HEK293 (cell line): Measurements from ENCODE around the gene SMIM38.
A peak's percentile ranks its signal among the peaks of the same experiment; 100 is the strongest.

Experiments used
- AEBP2 ChIP-seq: fragments of 450-650 bp; formaldehyde crosslinking; IDR thresholded peaks from 2 replicates; pipeline ENCODE4 v1.5.1; 2016; ENCODE audit warnings: missing biosample characterization, missing genetic modification characterization, borderline replicate concordance
- BCL11B ChIP-seq: fragments of 450-650 bp; formaldehyde crosslinking; IDR thresholded peaks from 2 replicates; pipeline ENCODE4 v1.5.1; 2016; ENCODE audit warnings: low read depth, missing biosample characterization, missing genetic modification characterization
- GLIS1 ChIP-seq: fragments of 450-650 bp; formaldehyde crosslinking; IDR thresholded peaks from 2 replicates; pipeline ENCODE4 v1.5.1; 2016; ENCODE audit warnings: missing biosample characterization, missing genetic modification characterization
- SP3 ChIP-seq: fragments of 450-650 bp; formaldehyde crosslinking; IDR thresholded peaks from 2 replicates; pipeline ENCODE4 v1.5.1; 2016; ENCODE audit warnings: missing biosample characterization, missing genetic modification characterization
- WT1 ChIP-seq: fragments of 450-650 bp; formaldehyde crosslinking; IDR thresholded peaks from 2 replicates; pipeline ENCODE4 v1.5.1; 2016; ENCODE audit warnings: missing biosample characterization, missing genetic modification characterization
- YY2 ChIP-seq: fragments of 450-650 bp; formaldehyde crosslinking; IDR thresholded peaks from 2 replicates; pipeline ENCODE4 v1.5.1; 2016; ENCODE audit warnings: missing biosample characterization, missing genetic modification characterization
- ZBTB20 ChIP-seq: fragments of 450-650 bp; formaldehyde crosslinking; IDR thresholded peaks from 2 replicates; pipeline ENCODE4 v1.5.1; 2016; ENCODE audit warnings: missing biosample characterization, missing genetic modification characterization
- ZBTB21 ChIP-seq: fragments of 450-650 bp; formaldehyde crosslinking; IDR thresholded peaks from 2 replicates; pipeline ENCODE4 v1.5.1; 2017; ENCODE audit warnings: missing biosample characterization, missing genetic modification characterization
- ZBTB8A ChIP-seq: fragments of 450-650 bp; formaldehyde crosslinking; IDR thresholded peaks from 2 replicates; pipeline ENCODE4 v1.5.1; 2016; ENCODE audit warnings: missing biosample characterization, missing genetic modification characterization
- ZEB2 ChIP-seq: fragments of 450-650 bp; formaldehyde crosslinking; IDR thresholded peaks from 2 replicates; pipeline ENCODE4 v1.5.1; 2016; ENCODE audit warnings: missing biosample characterization, missing genetic modification characterization
- ZIC2 ChIP-seq: fragments of 450-650 bp; formaldehyde crosslinking; IDR thresholded peaks from 2 replicates; pipeline ENCODE4 v1.5.1; 2016; ENCODE audit warnings: missing biosample characterization, missing genetic modification characterization
- ZNF112 ChIP-seq: fragments of 450-650 bp; formaldehyde crosslinking; IDR thresholded peaks from 2 replicates; pipeline ENCODE4 v1.5.0; 2017; ENCODE audit warnings: missing biosample characterization, missing genetic modification characterization
- ZNF133 ChIP-seq: fragments of 450-650 bp; formaldehyde crosslinking; IDR thresholded peaks from 2 replicates; pipeline ENCODE4 v1.5.1; 2016; ENCODE audit warnings: missing biosample characterization, missing genetic modification characterization
- ZNF138 ChIP-seq: fragments of 450-650 bp; formaldehyde crosslinking; IDR thresholded peaks from 2 replicates; pipeline ENCODE4 v1.5.1; 2016; ENCODE audit warnings: missing biosample characterization, missing genetic modification characterization, borderline replicate concordance
- ZNF146 ChIP-seq: fragments of 450-650 bp; formaldehyde crosslinking; IDR thresholded peaks from 2 replicates; pipeline ENCODE4 v1.5.1; 2016; ENCODE audit warnings: missing biosample characterization, missing genetic modification characterization
- ZNF341 ChIP-seq: fragments of 450-650 bp; formaldehyde crosslinking; IDR thresholded peaks from 2 replicates; pipeline ENCODE4; 2016; ENCODE audit warnings: low read depth, missing biosample characterization, missing genetic modification characterization
- ZNF37A ChIP-seq: fragments of 450-650 bp; IDR thresholded peaks from 2 replicates; pipeline ENCODE4 v1.5.1; 2018; ENCODE audit warnings: missing biosample characterization, missing genetic modification characterization
- ZNF398 ChIP-seq: fragments of 450-650 bp; formaldehyde crosslinking; IDR thresholded peaks from 2 replicates; pipeline ENCODE4 v1.5.1; 2017; ENCODE audit warnings: missing biosample characterization, missing genetic modification characterization
- ZNF585B ChIP-seq: fragments of 450-650 bp; formaldehyde crosslinking; IDR thresholded peaks from 2 replicates; pipeline ENCODE4 v1.5.1; 2016; ENCODE audit warnings: missing biosample characterization, missing genetic modification characterization
- ZNF596 ChIP-seq: fragments of 450-650 bp; IDR thresholded peaks from 2 replicates; pipeline ENCODE4 v1.5.0; 2018; ENCODE audit warnings: missing biosample characterization, mild to moderate bottlenecking, missing genetic modification characterization, moderate library complexity
- ZNF610 ChIP-seq: fragments of 450-650 bp; formaldehyde crosslinking; IDR thresholded peaks from 2 replicates; pipeline ENCODE4 v1.5.1; 2016; ENCODE audit warnings: missing biosample characterization, missing genetic modification characterization, borderline replicate concordance
- ZNF624 ChIP-seq: fragments of 450-650 bp; formaldehyde crosslinking; IDR thresholded peaks from 2 replicates; pipeline ENCODE4 v1.5.1; 2017; ENCODE audit warnings: missing biosample characterization, missing genetic modification characterization
- ZNF639 ChIP-seq: fragments of 450-650 bp; formaldehyde crosslinking; IDR thresholded peaks from 2 replicates; pipeline ENCODE4 v1.5.1; 2016; ENCODE audit warnings: missing biosample characterization, missing genetic modification characterization
- ZNF654 ChIP-seq: fragments of 450-650 bp; formaldehyde crosslinking; IDR thresholded peaks from 2 replicates; pipeline ENCODE4 v1.5.1; 2016; ENCODE audit warnings: low read depth, missing biosample characterization, missing genetic modification characterization
- ZNF664 ChIP-seq: fragments of 450-650 bp; formaldehyde crosslinking; IDR thresholded peaks from 2 replicates; pipeline ENCODE4 v1.5.1; 2016; ENCODE audit warnings: missing biosample characterization, missing genetic modification characterization
- ZNF707 ChIP-seq: fragments of 450-650 bp; formaldehyde crosslinking; IDR thresholded peaks from 2 replicates; pipeline ENCODE4 v1.5.1; 2016; ENCODE audit warnings: missing biosample characterization, missing genetic modification characterization
- ZNF76 ChIP-seq: fragments of 450-650 bp; formaldehyde crosslinking; IDR thresholded peaks from 2 replicates; pipeline ENCODE4; 2016; ENCODE audit warnings: low read depth, missing biosample characterization, missing genetic modification characterization, borderline replicate concordance
- ZNF776 ChIP-seq: fragments of 450-650 bp; formaldehyde crosslinking; IDR thresholded peaks from 2 replicates; pipeline ENCODE4 v1.5.0; 2017; ENCODE audit warnings: missing biosample characterization, missing genetic modification characterization, borderline replicate concordance
- ZNF777 ChIP-seq: fragments of 450-650 bp; formaldehyde crosslinking; IDR thresholded peaks from 2 replicates; pipeline ENCODE4 v1.5.1; 2017; ENCODE audit warnings: missing biosample characterization, missing genetic modification characterization, borderline replicate concordance
- ZSCAN23 ChIP-seq: fragments of 450-650 bp; formaldehyde crosslinking; IDR thresholded peaks from 2 replicates; pipeline ENCODE4 v1.5.1; 2016; ENCODE audit warnings: missing biosample characterization, missing genetic modification characterization
- ZSCAN5A ChIP-seq: fragments of 450-650 bp; formaldehyde crosslinking; IDR thresholded peaks from 2 replicates; pipeline ENCODE4 v1.5.1; 2016; ENCODE audit warnings: missing biosample characterization, missing genetic modification characterization
- TF ChIP-seq, protein P1 (sequence below): fragments of 450-650 bp; formaldehyde crosslinking; IDR thresholded peaks from 2 replicates; pipeline ENCODE4 v1.5.1; 2016; ENCODE audit warnings: missing biosample characterization, missing genetic modification characterization, low read depth
- TF ChIP-seq, protein P2 (sequence below): fragments of 450-650 bp; formaldehyde crosslinking; IDR thresholded peaks from 2 replicates; pipeline ENCODE4 v1.5.1; 2016; ENCODE audit warnings: missing biosample characterization, missing genetic modification characterization

SMIM38 gene

GRCh38 chr11:69122630-69123431, 32.9 kb upstream of the SMIM38 start (continued):
- TF ChIP-seq, protein P1, sequence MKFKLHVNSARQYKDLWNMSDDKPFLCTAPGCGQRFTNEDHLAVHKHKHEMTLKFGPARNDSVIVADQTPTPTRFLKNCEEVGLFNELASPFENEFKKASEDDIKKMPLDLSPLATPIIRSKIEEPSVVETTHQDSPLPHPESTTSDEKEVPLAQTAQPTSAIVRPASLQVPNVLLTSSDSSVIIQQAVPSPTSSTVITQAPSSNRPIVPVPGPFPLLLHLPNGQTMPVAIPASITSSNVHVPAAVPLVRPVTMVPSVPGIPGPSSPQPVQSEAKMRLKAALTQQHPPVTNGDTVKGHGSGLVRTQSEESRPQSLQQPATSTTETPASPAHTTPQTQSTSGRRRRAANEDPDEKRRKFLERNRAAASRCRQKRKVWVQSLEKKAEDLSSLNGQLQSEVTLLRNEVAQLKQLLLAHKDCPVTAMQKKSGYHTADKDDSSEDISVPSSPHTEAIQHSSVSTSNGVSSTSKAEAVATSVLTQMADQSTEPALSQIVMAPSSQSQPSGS (tag by site-specific recombination), result no peak
- no peak for TF ChIP-seq ZNF76 (tag by site-specific recombination)
- no peak for TF ChIP-seq ZNF133 (tag by site-specific recombination)
- no peak for TF ChIP-seq ZBTB20 (tag by site-specific recombination)
- TF ChIP-seq ZEB2 (tag by site-specific recombination), result peak; percentile 42; the same call in 1 of the 2 replicates
- TF ChIP-seq ZNF610 (tag by site-specific recombination), result no peak
- no peak for TF ChIP-seq ZNF596 (tag by site-specific recombination)
- no peak for TF ChIP-seq YY2 (tag by site-specific recombination)
- TF ChIP-seq ZNF777 (tag by site-specific recombination), result no peak
- TF ChIP-seq WT1 (tag by site-specific recombination), result peak; percentile 63; the same call in 1 of the 2 replicates
- no peak for TF ChIP-seq ZNF112 (tag by site-specific recombination)
- TF ChIP-seq ZNF707 (tag by site-specific recombination), result no peak
- TF ChIP-seq ZNF146 (tag by site-specific recombination), result no peak
- TF ChIP-seq ZNF37A (tag by site-specific recombination), result no peak
- no peak for TF ChIP-seq ZNF585B
- no peak for TF ChIP-seq ZNF664
- TF ChIP-seq BCL11B (tag by site-specific recombination), result no peak
- TF ChIP-seq ZBTB8A, result no peak
- peak; percentile 88 for TF ChIP-seq GLIS1 (tag by site-specific recombination)
- no peak for TF ChIP-seq ZNF398 (tag by site-specific recombination)
- TF ChIP-seq SP3, result peak; percentile 30; the same call in 1 of the 2 replicates
- peak; percentile 82 for TF ChIP-seq ZBTB21 (tag by site-specific recombination)
- no peak for TF ChIP-seq AEBP2
- no peak for TF ChIP-seq ZSCAN5A (tag by site-specific recombination)
- TF ChIP-seq ZNF624 (tag by site-specific recombination), result no peak
- no peak for TF ChIP-seq ZSCAN23 (tag by site-specific recombination)
- no peak for TF ChIP-seq ZNF639
- TF ChIP-seq ZIC2 (tag by site-specific recombination), result peak; percentile 92
- TF ChIP-seq ZNF654 (tag by site-specific recombination), result no peak
- TF ChIP-seq ZNF776 (tag by site-specific recombination), result no peak
- TF ChIP-seq ZNF138, result no peak
- TF ChIP-seq, protein P2, sequence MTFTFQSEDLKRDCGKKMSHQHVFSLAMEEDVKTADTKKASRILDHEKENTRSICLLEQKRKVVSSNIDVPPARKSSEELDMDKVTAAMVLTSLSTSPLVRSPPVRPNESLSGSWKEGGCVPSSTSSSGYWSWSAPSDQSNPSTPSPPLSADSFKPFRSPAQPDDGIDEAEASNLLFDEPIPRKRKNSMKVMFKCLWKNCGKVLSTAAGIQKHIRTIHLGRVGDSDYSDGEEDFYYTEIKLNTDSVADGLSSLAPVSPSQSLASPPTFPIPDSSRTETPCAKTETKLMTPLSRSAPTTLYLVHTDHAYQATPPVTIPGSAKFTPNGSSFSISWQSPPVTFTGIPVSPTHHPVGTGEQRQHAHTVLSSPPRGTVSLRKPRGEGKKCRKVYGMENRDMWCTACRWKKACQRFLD, result no peak
- no peak for TF ChIP-seq ZNF341
